HG03175 (cell line): ENCODE measurements around the gene ALDH3A1.

Source experiments
- ATAC-seq: cut with Tn5 transposase; IDR thresholded peaks from one replicate; pipeline ENCODE4 v1.9.1; 2021; ENCODE audit warnings: mild to moderate bottlenecking, moderate library complexity; ENCODE audit not compliant: unreplicated experiment

ALDH3A1 gene

DNA sequence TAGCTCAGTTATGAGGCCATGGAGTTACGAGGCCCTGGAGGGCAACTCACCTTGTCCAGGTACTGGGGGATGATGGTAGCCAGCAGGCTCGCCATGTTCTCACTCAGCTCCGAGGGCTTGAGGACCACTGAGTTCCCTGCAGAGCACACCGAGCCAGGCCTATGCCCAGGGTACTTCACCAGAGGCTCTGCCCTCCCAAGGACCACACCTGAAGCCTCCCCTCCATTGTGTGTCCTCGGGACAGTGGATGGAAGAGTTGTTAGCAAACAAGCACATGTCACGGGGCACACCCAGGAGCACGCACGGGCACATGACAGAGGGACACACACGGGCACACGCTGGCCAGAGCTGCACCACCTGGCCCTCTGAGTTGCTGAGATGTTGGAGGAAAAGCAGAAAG lies 5.6 kb downstream of the ALDH3A1 start:
- ATAC-seq, result no peak

GRCh38 chr17:19741832-19742457 lies 6.2 kb downstream of the ALDH3A1 start:
- ATAC-seq, result no peak

GRCh38 chr17:19740933-19741332 lies 7.2 kb downstream of the ALDH3A1 start:
- ATAC-seq, result no peak

DNA sequence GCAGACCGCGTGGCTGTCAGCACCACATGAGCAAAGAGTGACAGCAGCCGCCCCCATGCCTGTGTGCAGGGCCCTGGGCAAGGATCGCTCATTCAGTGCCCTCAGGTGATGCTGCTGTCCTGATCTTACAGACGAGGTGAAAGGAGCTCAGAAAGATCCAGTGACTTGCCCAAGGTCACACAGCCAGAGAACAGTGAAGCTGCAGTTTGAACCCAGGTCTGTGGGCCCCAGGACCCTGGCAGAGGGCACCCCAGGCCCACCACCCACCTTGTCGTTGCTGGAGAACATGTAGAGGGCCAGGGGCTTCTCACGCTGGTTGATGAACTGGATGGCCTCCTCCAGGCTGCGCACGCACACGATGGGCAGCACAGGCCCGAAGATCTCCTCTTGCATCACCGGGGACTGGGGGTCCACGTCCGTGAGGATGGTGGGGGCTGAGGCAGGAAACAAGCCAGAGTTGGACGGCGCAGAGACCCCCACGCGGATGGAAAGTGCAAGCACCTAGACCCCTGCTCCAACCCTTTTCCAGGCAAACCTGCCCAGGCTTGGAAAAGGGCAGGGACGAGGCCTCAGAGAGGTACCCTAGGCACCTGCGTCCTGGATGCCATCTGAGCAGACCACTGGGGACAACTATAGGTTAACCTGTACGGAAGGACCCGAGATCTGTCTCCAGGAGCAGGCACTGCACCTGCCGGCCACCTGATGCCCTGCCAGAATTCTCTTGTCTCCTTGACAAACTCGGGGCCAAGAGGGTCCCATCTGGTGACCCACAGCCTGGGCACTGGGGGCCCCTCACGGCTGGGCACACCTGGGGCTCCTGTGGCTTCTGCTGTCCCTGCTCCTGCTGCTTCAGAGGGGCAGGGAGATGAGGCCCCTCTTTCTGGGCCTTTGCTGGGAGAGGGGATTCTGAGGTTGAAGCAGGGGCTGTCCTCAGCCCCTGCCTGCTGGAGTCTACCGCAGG lies 8.6 kb downstream of the ALDH3A1 start:
- no peak for ATAC-seq

DNA sequence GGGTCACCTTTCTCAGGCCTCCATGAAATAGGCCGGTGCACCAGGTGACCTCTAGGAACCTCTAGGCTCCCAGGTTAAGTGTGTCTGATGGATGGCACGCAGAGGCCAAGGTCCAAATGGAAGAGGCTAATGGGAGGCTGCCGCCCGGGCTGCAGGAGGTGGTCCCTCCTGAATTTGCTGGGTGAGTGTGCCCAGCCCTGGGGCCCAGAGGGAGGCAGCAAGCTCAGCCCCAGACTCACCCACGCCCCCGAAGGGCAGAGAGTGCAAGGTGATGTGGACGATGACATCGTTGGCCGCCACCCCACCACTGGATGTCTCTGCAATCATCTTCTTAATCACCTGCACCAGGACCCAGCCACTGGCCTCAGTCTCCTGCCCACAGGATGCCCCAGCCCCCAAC lies 9.3 kb downstream of the ALDH3A1 start:
- ATAC-seq, result no peak

- no peak for ATAC-seq
Observed at GRCh38 chr17:19738073-19738449, 10.0 kb downstream of the ALDH3A1 start.

- no peak for ATAC-seq
Observed at GRCh38 chr17:19737305-19738072, 10.6 kb downstream of the ALDH3A1 start.

DNA sequence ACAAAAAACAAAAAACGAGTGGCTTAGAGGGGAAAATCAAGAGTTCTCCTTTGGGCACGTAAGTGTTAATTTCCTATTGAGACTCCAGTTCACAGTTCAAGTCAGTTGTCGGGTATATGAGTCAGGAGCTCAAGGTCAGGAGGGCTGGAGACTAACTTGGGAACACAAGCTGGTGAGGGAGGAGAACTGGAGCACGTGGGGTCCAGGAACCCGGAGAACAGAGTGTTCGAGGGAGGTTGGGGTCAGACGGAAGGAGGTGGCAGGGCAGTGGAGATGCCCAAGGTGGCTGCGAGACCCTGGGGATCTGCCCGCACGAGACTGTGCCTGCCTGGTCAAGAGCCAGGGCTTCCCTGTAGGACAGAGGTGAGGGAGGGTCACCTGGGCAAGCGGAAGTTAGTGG lies 12.0 kb downstream of the ALDH3A1 start:
- no peak for ATAC-seq

DNA sequence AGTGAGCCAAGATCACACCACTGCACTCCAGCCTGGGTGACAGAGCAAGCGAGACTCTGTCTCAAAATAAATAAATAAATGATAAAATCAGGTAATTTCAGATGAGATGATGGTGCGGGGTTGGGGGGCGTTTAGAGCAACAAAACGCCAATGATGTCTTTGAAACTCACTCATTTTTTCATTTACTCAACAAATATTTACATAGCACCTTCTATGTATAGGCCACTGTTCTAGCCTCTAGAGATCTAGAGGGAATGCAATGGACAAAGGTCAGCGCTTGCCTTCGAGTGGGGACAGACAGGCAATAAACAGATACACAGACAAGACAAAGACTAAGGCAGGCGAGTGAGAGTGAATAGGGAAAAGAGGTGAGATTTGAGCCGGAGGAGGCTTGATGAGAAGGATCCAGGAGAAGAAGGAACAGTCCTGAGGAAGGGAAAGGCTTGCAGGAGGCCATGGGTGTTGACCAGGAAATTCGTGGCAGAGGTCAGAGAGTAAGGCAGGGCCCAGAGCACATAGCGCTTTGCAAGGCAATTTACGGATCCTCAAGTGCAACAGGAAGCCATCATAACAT lies 14.1 kb downstream of the ALDH3A1 start:
- no peak for ATAC-seq

- ATAC-seq, result no peak
Observed at GRCh38 chr17:19731626-19732025, 16.5 kb downstream of the ALDH3A1 start.

- no peak for ATAC-seq
Observed at GRCh38 chr17:19730843-19731242, 17.3 kb downstream of the ALDH3A1 start.

DNA sequence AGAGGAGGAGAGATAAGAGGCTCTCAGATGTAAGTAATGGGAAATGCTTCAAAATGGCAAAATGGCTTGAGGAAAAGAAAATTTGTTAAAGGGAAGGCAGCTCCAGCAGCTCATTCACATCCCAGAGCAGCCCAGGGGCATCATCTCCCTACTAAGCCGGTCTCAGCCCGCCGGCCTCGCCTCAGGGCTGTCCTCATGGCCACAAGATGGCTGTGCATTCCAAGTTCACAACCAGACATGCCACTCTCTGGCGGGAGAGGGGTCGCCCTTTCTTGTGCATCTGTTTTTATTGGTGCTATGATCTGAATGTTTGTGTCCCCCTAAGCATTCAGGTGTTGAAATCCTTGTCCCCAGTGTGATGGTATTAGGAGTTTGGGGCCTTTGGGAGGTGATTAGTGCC lies 18.2 kb downstream of the ALDH3A1 start:
- ATAC-seq, result no peak

DNA sequence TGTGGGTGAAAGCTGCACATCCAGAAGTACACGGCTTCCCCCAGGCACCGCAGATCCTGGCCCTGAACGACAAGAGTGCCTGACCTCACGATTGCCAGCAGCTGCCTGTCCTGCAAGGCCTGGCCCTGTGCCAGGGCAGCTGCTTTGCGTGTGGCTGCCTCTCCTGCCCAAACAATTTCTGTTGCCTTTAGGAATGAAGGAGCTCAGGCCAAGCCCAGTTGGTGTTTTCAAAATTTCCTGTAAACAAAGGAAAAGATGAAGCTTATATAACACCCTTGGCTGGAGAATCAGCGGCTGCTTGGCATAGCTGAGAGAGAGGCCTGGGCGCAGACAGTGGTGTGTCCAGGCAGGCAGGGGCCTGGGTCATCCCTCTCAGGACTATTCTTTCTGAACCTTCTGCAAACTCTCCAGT lies 20.0 kb downstream of the ALDH3A1 start:
- ATAC-seq, result no peak

DNA sequence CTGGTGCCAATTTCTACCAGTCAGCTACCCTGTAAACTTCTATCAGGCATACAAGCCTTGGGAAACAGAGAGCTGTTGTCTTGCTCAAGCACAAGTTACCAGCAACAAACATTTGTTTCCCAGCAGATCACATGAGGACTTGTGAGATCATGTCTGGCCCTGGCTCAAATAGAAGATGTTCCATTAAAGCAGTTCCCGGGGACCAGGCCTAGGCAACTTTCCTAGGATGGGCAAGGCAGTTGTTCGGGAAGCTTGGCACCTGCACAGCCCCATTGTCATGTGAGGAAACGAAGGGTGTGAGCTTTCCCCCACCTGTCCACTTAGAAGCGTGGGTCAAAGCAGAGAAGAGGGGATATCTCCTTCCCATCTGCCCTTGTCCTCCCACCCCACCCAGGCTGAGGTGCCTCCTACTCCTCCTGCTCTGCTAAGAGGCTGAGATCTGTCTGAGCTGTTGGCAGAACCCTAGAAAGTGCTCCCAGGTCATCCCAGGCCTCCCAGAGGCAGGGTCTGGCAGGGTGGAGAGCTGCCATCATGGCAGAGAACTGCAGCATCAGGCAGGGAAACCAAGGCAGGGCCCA lies 20.5 kb downstream of the ALDH3A1 start:
- ATAC-seq, result no peak

GRCh38 chr17:19726631-19727376 lies 21.3 kb downstream of the ALDH3A1 start:
- ATAC-seq, result no peak

DNA sequence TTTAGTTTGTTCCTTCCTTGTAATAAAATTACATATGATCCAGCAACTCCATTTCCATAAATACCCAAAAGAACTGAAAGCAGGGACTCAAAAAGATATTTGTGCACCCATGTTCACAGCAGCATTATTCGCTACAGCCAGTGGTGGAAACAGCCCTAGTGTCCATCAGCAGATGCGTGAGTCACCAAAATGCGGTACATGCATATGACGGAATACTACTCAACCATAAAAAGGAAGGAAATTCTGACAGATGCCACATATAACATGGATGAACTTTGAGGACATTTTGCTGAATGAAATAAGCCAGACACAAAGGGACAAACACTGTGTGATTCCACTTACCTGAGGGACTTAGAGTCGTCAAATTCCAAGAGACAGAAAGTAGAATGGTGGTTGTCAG lies 22.6 kb downstream of the ALDH3A1 start:
- no peak for ATAC-seq

GRCh38 chr17:19724501-19725420 lies 23.3 kb downstream of the ALDH3A1 start:
- no peak for ATAC-seq

GRCh38 chr17:19723964-19724363 lies 24.1 kb downstream of the ALDH3A1 start:
- ATAC-seq, result no peak
